ENCODE measurements around the gene MGAT4B.

Gene MGAT4B

DNA sequence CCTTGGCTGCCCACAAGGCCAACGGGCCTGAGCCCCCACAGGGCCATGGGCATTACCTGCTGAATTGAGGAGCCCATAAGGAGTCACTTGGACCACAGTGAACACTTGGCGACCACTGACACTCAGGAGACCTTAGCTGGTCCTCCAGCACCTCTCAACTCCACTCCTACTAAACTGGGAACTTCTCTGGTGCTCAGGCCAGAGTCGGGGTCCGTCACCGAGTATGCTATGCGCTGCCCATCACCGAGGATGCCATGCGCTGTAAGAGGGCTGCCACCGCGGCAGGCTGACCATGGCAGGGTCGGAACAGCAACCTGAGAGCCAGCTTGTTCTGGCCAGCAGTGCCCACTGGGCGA, 13.4 kb upstream of the MGAT4B start:
- no peak for TF ChIP-seq GATA3 (IDR thresholded peaks at IDR 0.05; ENCODE audit: low read depth, low read length)
- no peak for TF ChIP-seq GATA2 (IDR thresholded peaks at IDR 0.05; ENCODE audit: low read depth, low read length)

GRCh38 chr5:179819296-179820126, 12.8 kb upstream of the MGAT4B start:
- TF ChIP-seq GATA3 (IDR thresholded peaks at IDR 0.05; ENCODE audit: low read depth, low read length) (no peak), GATA2 (IDR thresholded peaks at IDR 0.05; ENCODE audit: low read depth, low read length) (no peak)

- no peak for TF ChIP-seq GATA2 (IDR thresholded peaks at IDR 0.05; ENCODE audit: low read depth, low read length)
- TF ChIP-seq GATA3 (IDR thresholded peaks at IDR 0.05; ENCODE audit: low read depth, low read length), result no peak
Observed at GRCh38 chr5:179818746-179819295, 12.2 kb upstream of the MGAT4B start.

GRCh38 chr5:179817890-179818745, 11.5 kb upstream of the MGAT4B start:
- TF ChIP-seq GATA3 (IDR thresholded peaks at IDR 0.05; ENCODE audit: low read depth, low read length) (no peak), GATA2 (IDR thresholded peaks at IDR 0.05; ENCODE audit: low read depth, low read length) (no peak)

- no peak for TF ChIP-seq GATA3 (IDR thresholded peaks at IDR 0.05; ENCODE audit: low read depth, low read length)
- no peak for TF ChIP-seq GATA2 (IDR thresholded peaks at IDR 0.05; ENCODE audit: low read depth, low read length)
Observed at GRCh38 chr5:179817470-179817840, 10.8 kb upstream of the MGAT4B start.

- no peak for TF ChIP-seq GATA2 (IDR thresholded peaks at IDR 0.05; ENCODE audit: low read depth, low read length)
- no peak for TF ChIP-seq GATA3 (IDR thresholded peaks at IDR 0.05; ENCODE audit: low read depth, low read length)
Observed at GRCh38 chr5:179816796-179817469, 10.3 kb upstream of the MGAT4B start.

- TF ChIP-seq GATA2 (IDR thresholded peaks at IDR 0.05; ENCODE audit: low read depth, low read length), result no peak
- no peak for TF ChIP-seq GATA3 (IDR thresholded peaks at IDR 0.05; ENCODE audit: low read depth, low read length)
Observed at GRCh38 chr5:179816401-179816795, 9.7 kb upstream of the MGAT4B start.

- no peak for TF ChIP-seq GATA2 (IDR thresholded peaks at IDR 0.05; ENCODE audit: low read depth, low read length)
- no peak for TF ChIP-seq GATA3 (IDR thresholded peaks at IDR 0.05; ENCODE audit: low read depth, low read length)
Observed at GRCh38 chr5:179815491-179816249, 9.0 kb upstream of the MGAT4B start.

DNA sequence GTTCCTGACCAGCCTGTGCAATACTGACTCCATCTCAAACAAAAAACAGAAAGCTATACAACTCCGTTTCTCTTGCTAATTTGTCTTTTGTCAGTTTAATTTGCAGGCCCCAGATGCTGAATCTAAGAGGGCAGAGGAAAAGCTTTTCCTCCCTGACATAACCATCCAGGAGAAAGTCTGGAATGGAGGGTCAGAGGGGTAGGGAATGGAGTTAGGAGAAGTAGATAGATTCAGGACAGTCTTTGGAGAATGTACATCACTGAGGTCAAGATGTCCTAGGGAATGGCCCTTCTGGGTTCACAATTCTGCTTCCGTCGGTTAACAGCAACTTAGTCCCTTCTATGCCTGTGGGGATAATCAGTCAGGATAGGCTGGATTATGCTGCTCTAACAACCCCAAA, 7.4 kb upstream of the MGAT4B start:
- TF ChIP-seq GATA2 (IDR thresholded peaks at IDR 0.05; ENCODE audit: low read depth, low read length) (no peak), GATA3 (IDR thresholded peaks at IDR 0.05; ENCODE audit: low read depth, low read length) (no peak)

DNA sequence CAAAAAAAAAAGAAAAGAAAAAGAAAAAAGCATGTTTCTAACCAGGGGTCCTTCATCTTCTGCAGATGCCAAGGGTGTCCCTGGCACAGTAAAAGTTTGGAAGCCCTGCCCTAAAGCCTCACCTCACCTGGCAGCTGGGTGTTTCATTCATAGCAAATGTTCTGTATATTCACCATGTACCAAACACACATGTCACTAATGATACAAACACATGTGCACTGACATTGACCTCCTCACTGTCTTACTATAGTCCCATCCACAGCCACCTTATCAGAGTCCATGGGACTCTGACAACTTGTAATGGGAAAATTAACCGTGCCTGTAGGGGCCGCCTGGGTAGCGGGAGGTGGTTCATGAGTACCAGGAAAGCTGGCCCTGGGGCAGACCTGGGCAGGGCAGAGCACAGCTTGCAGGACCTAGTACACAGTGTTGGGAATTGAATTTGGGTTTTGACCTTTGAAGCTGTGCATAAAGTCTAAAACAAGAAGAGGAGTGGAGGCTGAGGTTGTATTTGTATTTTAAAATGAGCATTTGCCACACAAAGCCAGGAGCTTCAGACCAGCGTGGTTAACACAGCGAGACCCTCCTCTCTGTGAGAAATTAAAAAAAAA, 6.4 kb upstream of the MGAT4B start:
- TF ChIP-seq GATA2 (IDR thresholded peaks at IDR 0.05; ENCODE audit: low read depth, low read length) (no peak), GATA3 (IDR thresholded peaks at IDR 0.05; ENCODE audit: low read depth, low read length) (no peak)

GRCh38 chr5:179812135-179812825, 5.6 kb upstream of the MGAT4B start:
- TF ChIP-seq GATA2 (IDR thresholded peaks at IDR 0.05; ENCODE audit: low read depth, low read length), result no peak
- no peak for TF ChIP-seq GATA3 (IDR thresholded peaks at IDR 0.05; ENCODE audit: low read depth, low read length)

DNA sequence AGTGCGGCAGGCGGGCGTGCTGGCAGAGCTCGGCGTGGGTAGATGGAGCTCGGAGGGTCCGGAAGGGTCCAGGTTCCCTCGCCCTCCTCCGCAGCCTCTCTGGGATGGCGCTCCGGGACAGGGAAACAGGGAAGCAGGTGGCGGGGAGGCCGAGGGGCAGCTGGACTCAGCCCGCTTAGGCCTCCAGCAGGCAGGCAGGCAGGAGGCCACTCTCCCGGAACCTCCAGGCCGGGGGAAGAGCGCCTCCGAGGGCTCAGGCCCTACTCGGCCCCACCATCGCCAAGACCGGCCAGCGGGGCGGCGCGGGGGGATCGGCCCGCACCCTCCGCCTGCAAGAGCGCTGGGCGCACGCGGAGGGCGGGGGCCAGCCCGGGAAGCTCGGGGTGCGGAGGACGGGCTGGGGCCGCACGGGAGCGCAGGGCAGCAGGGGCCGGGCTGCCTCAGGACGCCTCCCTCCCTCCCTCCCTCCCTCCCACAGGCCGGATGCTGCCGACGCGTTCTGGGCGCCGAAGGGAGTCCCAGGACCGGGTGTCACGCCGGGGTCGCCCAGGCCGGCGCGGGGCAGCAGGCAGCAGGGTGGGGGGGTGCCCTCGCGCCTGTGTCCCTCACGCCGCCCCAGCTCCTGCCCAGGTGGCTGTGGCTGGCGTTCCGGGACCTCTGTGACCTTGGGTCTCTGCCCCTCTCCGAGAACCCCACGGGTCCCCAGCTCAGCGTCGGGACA, 977 bp downstream of the MGAT4B start:
- TF ChIP-seq GATA2 (IDR thresholded peaks at IDR 0.05; ENCODE audit: low read depth, low read length), result no peak
- no peak for TF ChIP-seq GATA3 (IDR thresholded peaks at IDR 0.05; ENCODE audit: low read depth, low read length)
